Neural progenitor cell (in vitro differentiated cells): Measurements from ENCODE around the gene RGMA.
A peak's percentile ranks its signal among the peaks of the same experiment; 100 is the strongest.

ENCODE experiments used
- EZH2 ChIP-seq: fragments of 200-600 bp; sonication (generic); IDR thresholded peaks from 2 replicates; pipeline ENCODE4 v1.6.1; 2017; ENCODE audit warnings: antibody characterized with exemption, mild to moderate bottlenecking, moderate library complexity
- EZH2phosphoT487 ChIP-seq: fragments of 200-600 bp; sonication (generic); IDR thresholded peaks from 2 replicates; pipeline ENCODE4 v1.6.1; 2017; ENCODE audit warnings: antibody characterized with exemption
- TF ChIP-seq, protein P1 (sequence below): fragments of 200-600 bp; sonication (generic); IDR thresholded peaks from 2 replicates; pipeline ENCODE4 v1.5.1; 2017; ENCODE audit warnings: antibody characterized with exemption, mild to moderate bottlenecking

DNA sequence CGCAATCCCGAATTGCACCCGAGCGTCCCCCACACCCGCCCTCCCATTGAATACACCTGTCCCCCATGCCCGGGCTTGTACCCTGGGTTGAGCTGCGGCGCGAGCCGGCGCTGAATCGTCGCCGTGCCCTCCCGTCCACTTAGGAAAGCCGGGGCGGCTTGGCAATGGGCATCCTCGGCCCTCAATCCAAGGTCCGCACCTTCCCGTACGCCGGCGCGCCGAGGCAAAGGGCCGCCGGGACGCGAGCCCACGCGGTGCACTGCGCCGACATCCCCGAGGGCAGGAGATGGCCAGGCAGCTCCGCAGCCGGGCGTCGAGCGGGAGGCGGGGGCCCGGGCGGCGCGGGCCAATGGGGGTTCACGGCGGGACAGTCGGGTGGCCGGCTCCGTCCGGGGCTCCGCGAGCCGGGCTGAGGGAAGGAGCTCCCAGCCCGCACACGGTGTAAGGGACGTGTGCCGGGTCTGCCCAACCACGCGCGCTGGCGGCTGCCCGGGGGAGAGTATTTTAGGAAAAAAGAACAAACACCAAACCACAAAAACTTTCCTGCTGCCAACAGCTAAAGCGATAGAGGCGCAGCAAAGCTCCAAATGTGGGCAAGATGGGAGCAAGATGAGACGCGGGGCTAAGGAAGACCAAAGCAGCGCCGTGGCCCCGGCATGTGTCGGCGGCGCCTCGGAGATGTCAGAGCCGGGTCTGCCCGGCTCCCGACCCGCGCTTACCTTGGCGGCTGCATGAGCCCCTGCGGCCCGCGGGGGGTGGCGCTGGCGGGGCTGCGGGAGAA lies 621 bp downstream of the RGMA start:
- TF ChIP-seq, protein P1, sequence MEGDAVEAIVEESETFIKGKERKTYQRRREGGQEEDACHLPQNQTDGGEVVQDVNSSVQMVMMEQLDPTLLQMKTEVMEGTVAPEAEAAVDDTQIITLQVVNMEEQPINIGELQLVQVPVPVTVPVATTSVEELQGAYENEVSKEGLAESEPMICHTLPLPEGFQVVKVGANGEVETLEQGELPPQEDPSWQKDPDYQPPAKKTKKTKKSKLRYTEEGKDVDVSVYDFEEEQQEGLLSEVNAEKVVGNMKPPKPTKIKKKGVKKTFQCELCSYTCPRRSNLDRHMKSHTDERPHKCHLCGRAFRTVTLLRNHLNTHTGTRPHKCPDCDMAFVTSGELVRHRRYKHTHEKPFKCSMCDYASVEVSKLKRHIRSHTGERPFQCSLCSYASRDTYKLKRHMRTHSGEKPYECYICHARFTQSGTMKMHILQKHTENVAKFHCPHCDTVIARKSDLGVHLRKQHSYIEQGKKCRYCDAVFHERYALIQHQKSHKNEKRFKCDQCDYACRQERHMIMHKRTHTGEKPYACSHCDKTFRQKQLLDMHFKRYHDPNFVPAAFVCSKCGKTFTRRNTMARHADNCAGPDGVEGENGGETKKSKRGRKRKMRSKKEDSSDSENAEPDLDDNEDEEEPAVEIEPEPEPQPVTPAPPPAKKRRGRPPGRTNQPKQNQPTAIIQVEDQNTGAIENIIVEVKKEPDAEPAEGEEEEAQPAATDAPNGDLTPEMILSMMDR = no peak
- TF ChIP-seq EZH2phosphoT487 (no peak), EZH2 (peak; percentile 31)
